H1 (cell line): ENCODE measurements around the gene PCDHGB1.
"Not testable (repeated sequence)": the region's sequence is repeated elsewhere in the genome, so short reads cannot be mapped to it uniquely, and the experiment has no call there.

Experiments
- CTCF ChIP-seq, 3 experiments: IDR thresholded peaks; 1 replicate in 2 of 3; 2 replicates in 1 of 3; pipeline versions ENCODE4 v1.5.1 to v1.6.1; 2011; ENCODE audit warnings: low read length in 3 of 3, mild to moderate bottlenecking in 3 of 3, inconsistent platforms in 2 of 3, low read depth in 1 of 3, moderate library complexity in 1 of 3; ENCODE audit not compliant: insufficient read depth in 1 of 3; ENCODE audit errors: control extremely low read depth in 1 of 3
- MAX ChIP-seq: IDR thresholded peaks from 2 replicates; pipeline ENCODE4 v1.6.1; 2012; ENCODE audit warnings: inconsistent platforms
- POLR2AphosphoS5 ChIP-seq: IDR thresholded peaks from 2 replicates; pipeline ENCODE4 v1.6.1; 2011; ENCODE audit warnings: low read depth, low read length
- YY1 ChIP-seq: IDR thresholded peaks from 2 replicates; pipeline ENCODE4 v1.6.1; 2011; ENCODE audit warnings: low read depth, mild to moderate bottlenecking, low read length
- ZNF274 ChIP-seq: IDR thresholded peaks from 2 replicates; pipeline ENCODE4 v1.7.0; 2012; ENCODE audit warnings: low read length, borderline replicate concordance; ENCODE audit errors: extremely low read depth

- TF ChIP-seq ZNF274, POLR2AphosphoS5, MAX, YY1: not testable (repeated sequence)
- TF ChIP-seq CTCF (IDR thresholded peaks at IDR 0.05; ENCODE audit: control extremely low read depth in 1 of 3, insufficient read depth in 1 of 3, low read depth in 1 of 3, low read length in 3 of 3): peak; percentile 56 to 66 (median 65)
Observed at GRCh38 chr5:141387557-141388311, 37.8 kb downstream of the PCDHGB1 start, which contains the start of gene PCDHGB4.
